Measurements from ENCODE around the gene POLE2.
"Not testable (repeated sequence)": the region's sequence is repeated elsewhere in the genome, so short reads cannot be mapped to it uniquely, and the experiment has no call there.

Gene POLE2

GRCh38 chr14:49619273-49619672 is 68.7 kb downstream of the POLE2 start:
- DNase-seq (ENCODE audit: low read depth) = not testable (repeated sequence)

- no peak for DNase-seq (ENCODE audit: low read depth)
Observed at GRCh38 chr14:49617852-49618519, 70.0 kb downstream of the POLE2 start.

GRCh38 chr14:49615776-49616175 is 72.2 kb downstream of the POLE2 start:
- no peak for DNase-seq (ENCODE audit: low read depth)

GRCh38 chr14:49614196-49614595 is 73.8 kb downstream of the POLE2 start:
- DNase-seq (ENCODE audit: low read depth) = no peak

GRCh38 chr14:49612671-49613070 is 75.3 kb downstream of the POLE2 start:
- no peak for DNase-seq (ENCODE audit: low read depth)

GRCh38 chr14:49612251-49612650 is 75.8 kb downstream of the POLE2 start:
- DNase-seq (ENCODE audit: low read depth) = no peak

- no peak for DNase-seq (ENCODE audit: low read depth)
Observed at GRCh38 chr14:49607583-49607982, 80.4 kb downstream of the POLE2 start.

- DNase-seq (ENCODE audit: low read depth) = peak; percentile 55
Observed at GRCh38 chr14:49598485-49599300, 89.3 kb downstream of the POLE2 start, which contains the start of gene LRR1. TSS of gene LRR1 (plus strand) at chr14:49598940. CDS start at chr14:49599021, 81 bp downstream.

- DNase-seq (ENCODE audit: low read depth) = no peak
Observed at GRCh38 chr14:49598189-49598484, 89.9 kb downstream of the POLE2 start.

GRCh38 chr14:49594347-49595091 is 93.5 kb downstream of the POLE2 start:
- DNase-seq (ENCODE audit: low read depth) = peak; percentile 36

Measured in stromal cell of bone marrow (primary cell).